Keratinocyte (primary cell): ENCODE results near the gene SDCCAG8. TPM values are rescaled to one million over a fixed set of nuclear protein-coding genes. Genes with fewer than 3 reads are reported as not detected.

Experiments used
- DNase-seq: peaks from one replicate; pipeline ENCODE4 v3.0.0-alpha.2; 2011; ENCODE audit warnings: low read depth, missing footprints, low spot score
- FAIRE-seq: peaks from 2 replicates; lab custom pipeline; 2011; peaks lifted over from hg19 to GRCh38; lab: Jason Lieb, UNC
- H2AFZ ChIP-seq: 2 replicates; pipeline ENCODE4 v1.6.0; 2012; ENCODE audit warnings: low read length, control low read depth, inconsistent platforms; ENCODE audit not compliant: control insufficient read depth
- H3K27ac ChIP-seq: 2 replicates; pipeline ENCODE4 v1.5.1; 2011; ENCODE audit warnings: low read length; ENCODE audit not compliant: control insufficient read depth, insufficient read depth
- H3K27me3 ChIP-seq: 3 replicates; pipeline ENCODE4 v1.6.0; 2011; ENCODE audit warnings: low read length; ENCODE audit not compliant: control insufficient read depth, insufficient read depth; ENCODE audit errors: extremely low read depth
- H3K36me3 ChIP-seq, 2 experiments: 2 replicates in 1 of 2; 3 replicates in 1 of 2; pipeline ENCODE4 v1.5.1; 2011; ENCODE audit warnings: low read length in 2 of 2, mild to moderate bottlenecking in 1 of 2; ENCODE audit not compliant: control insufficient read depth in 2 of 2, insufficient read depth in 2 of 2; ENCODE audit errors: extremely low read depth in 1 of 2
- H3K4me1 ChIP-seq: 3 replicates; pipeline ENCODE4 v1.5.1; 2011; ENCODE audit warnings: low read length; ENCODE audit not compliant: control insufficient read depth, insufficient read depth; ENCODE audit errors: extremely low read depth
- H3K4me2 ChIP-seq: 3 replicates; pipeline ENCODE4 v1.6.0; 2011; ENCODE audit warnings: low read depth, low read length; ENCODE audit not compliant: control insufficient read depth, insufficient read depth; ENCODE audit errors: extremely low read depth
- H3K4me3 ChIP-seq, 3 experiments: fragments of 200-600 bp in 1 of 3; sonication (generic) in 1 of 3; 2 replicates in 2 of 3; 3 replicates in 1 of 3; pipeline ENCODE4 v1.5.1; 2011 to 2016; ENCODE audit warnings: low read length in 3 of 3, mild to moderate bottlenecking in 3 of 3, control low read depth in 2 of 3, inconsistent platforms in 1 of 3, low read depth in 1 of 3, mixed read lengths in 1 of 3, mixed run types in 1 of 3, moderate library complexity in 1 of 3; ENCODE audit not compliant: control insufficient read depth in 2 of 3, insufficient read depth in 2 of 3; ENCODE audit errors: extremely low read depth in 1 of 3
- H3K79me2 ChIP-seq: 2 replicates; pipeline ENCODE4 v1.6.0; 2012; ENCODE audit warnings: low read length; ENCODE audit not compliant: control insufficient read depth, insufficient read depth
- H3K9ac ChIP-seq: 3 replicates; pipeline ENCODE4 v1.6.0; 2011; ENCODE audit warnings: low read length; ENCODE audit not compliant: control insufficient read depth, insufficient read depth; ENCODE audit errors: extremely low read depth
- H3K9me1 ChIP-seq: 3 replicates; pipeline ENCODE4 v1.6.0; 2011; ENCODE audit warnings: low read length; ENCODE audit not compliant: control insufficient read depth, insufficient read depth; ENCODE audit errors: extremely low read depth
- H3K9me3 ChIP-seq: 2 replicates; pipeline ENCODE4 v1.5.1; 2012; ENCODE audit warnings: low read depth, low read length; ENCODE audit not compliant: control insufficient read depth
- H4K20me1 ChIP-seq: 3 replicates; pipeline ENCODE4 v1.6.0; 2011; ENCODE audit warnings: low read length; ENCODE audit not compliant: control insufficient read depth, insufficient read depth; ENCODE audit errors: extremely low read depth
- EZH2 ChIP-seq: IDR thresholded peaks from one replicate; pipeline ENCODE4 v1.6.1; 2012; ENCODE audit warnings: inconsistent platforms, mild to moderate bottlenecking, low read length, moderate library complexity
- dilution Hi-C: fragments of 300-500 bp; cut with MboI; formaldehyde crosslinking; loops from one replicate; pipeline ENCODE4 v1.7.0; 2020; ENCODE audit warnings: low sequenced_read_pairs; ENCODE audit not compliant: extremely low pct_ligation_motif_present
- polyA plus RNA-seq, 5 experiments: library from polyadenylated mRNA; depleted of rRNA in 3 of 5; stranded (reverse) in 3 of 5; stranded (forward) in 1 of 5; unstranded in 1 of 5; fragments of >200 nt; gene quantifications; 1 replicate in 1 of 5; 2 replicates in 3 of 5; 3 replicates in 1 of 5; pipeline versions ENCODE4 v1.2.1 to v1.2.3, GENCODE V29; 2011 to 2012; ENCODE audit warnings: missing spikeins in 2 of 5, low read depth in 1 of 5, low replicate concordance in 1 of 5
- TF ChIP-seq, protein P1 (sequence below), 3 experiments: IDR thresholded peaks in 1 of 3; conservative IDR thresholded peaks in 1 of 3; optimal IDR thresholded peaks in 1 of 3; 2 replicates in 2 of 3; 3 replicates in 1 of 3; pipeline versions ENCODE3 to v1.5.1; 2011; ENCODE audit warnings: low read length in 3 of 3, mild to moderate bottlenecking in 3 of 3, moderate library complexity in 2 of 3, control low read depth in 1 of 3, inconsistent platforms in 1 of 3; ENCODE audit not compliant: insufficient read depth in 2 of 3; ENCODE audit errors: extremely low read depth in 1 of 3

The SDCCAG8 gene
- polyA plus RNA-seq, 1 donor (not counting 4 experiments of a cell fraction or from before 2014, with no cell fraction given) = 61.6 TPM

DNA sequence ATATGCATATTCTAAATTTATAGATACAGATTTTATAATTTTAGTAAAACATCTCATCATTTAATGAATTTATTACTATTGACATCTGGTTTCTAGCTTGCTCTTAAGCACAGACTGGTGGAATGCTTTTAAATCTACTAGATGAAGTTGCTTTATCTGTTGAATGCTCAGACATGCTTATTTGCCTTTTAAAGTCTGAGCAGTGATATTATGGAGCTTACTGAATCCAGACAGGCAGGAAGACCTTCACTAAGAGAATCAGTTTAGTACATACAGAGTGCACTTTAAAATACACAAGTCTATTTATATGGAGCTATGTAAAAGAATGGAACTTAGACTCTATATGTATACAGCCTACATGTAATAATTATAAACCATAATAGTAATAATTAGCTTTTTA is 16.6 kb downstream of the SDCCAG8 start:
- no peak for DNase-seq
- H3K4me2 ChIP-seq = no peak overlapping the region

DNA sequence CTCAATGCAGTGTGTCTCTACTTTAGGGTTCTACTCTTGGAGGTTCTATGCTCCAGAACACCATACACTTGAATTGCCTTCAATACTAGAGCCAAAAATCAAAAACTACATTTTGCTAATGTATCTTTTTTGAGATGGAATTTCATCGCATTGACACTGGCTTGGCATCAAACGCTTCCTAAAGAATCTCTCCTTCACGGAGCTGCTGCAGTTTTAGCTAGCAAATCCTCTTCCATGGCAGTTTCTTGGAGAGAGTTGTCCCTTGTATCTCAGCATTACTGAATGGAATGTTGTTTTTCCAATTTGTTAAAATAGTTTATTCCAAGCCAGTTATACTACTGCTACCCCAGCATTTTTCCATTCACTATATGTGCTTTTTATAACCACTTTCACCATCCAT is 17.7 kb downstream of the SDCCAG8 start:
- H3K9me1 ChIP-seq = no peaks in the 10 kb centered on the region
- dilution Hi-C loops = no loop called here

More for the DNA sequence above, 16.6 kb downstream of the SDCCAG8 start:
- Histone ChIP-seq H3K27me3 (no peaks in the 10 kb centered on the region), H3K27ac (no peak overlapping the region), H3K9me1 (no peaks in the 10 kb centered on the region), H3K9ac (no peak overlapping the region), H3K4me1 (peaks cover 22% of the 10 kb centered on the region), H3K36me3 (peaks cover 8 to 19% of the 10 kb centered on the region in 2 experiments), H4K20me1 (no peaks in the 10 kb centered on the region), H2AFZ (no peak overlapping the region), H3K4me3 (no peak overlapping the region), H3K9me3 (no peaks in the 10 kb centered on the region), H3K79me2 (peaks cover 14% of the 10 kb centered on the region)
- no peak for FAIRE-seq
- TF ChIP-seq, protein P1, sequence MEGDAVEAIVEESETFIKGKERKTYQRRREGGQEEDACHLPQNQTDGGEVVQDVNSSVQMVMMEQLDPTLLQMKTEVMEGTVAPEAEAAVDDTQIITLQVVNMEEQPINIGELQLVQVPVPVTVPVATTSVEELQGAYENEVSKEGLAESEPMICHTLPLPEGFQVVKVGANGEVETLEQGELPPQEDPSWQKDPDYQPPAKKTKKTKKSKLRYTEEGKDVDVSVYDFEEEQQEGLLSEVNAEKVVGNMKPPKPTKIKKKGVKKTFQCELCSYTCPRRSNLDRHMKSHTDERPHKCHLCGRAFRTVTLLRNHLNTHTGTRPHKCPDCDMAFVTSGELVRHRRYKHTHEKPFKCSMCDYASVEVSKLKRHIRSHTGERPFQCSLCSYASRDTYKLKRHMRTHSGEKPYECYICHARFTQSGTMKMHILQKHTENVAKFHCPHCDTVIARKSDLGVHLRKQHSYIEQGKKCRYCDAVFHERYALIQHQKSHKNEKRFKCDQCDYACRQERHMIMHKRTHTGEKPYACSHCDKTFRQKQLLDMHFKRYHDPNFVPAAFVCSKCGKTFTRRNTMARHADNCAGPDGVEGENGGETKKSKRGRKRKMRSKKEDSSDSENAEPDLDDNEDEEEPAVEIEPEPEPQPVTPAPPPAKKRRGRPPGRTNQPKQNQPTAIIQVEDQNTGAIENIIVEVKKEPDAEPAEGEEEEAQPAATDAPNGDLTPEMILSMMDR (optimal IDR thresholded peaks at IDR 0.05 in 1 of 3, IDR thresholded peaks at IDR 0.05 in 1 of 3, conservative IDR thresholded peaks at IDR 0.05 in 1 of 3; ENCODE audit: extremely low read depth in 1 of 3, insufficient read depth in 2 of 3, low read length in 3 of 3) = no peak
- TF ChIP-seq EZH2 = no peak
- dilution Hi-C loops = no loop called here

DNA sequence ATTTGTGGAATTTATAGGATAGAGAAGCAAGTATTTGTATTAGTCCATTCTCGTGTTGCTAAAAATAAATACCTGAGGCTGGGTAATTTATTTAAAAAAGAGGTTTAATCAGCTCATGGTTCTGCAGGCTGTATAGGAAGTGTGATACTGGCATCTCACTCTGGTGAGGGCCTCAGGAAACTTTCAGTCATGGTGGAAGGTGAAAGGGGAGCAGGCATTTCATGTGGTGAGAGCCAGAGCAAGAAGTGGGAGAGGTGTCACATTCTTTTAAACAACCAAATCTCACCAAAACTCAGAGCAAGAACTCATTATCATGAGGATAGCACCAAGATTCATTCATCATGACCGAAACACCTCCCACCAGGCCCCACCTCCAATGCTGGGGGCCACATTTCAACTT is 18.1 kb downstream of the SDCCAG8 start:
- H2AFZ ChIP-seq = no peak overlapping the region
- no peak overlapping the region for H3K4me3 ChIP-seq
- no peak overlapping the region for H3K9ac ChIP-seq
- H3K4me2 ChIP-seq = no peak overlapping the region
- peaks cover 12% of the 10 kb centered on the region for H3K79me2 ChIP-seq
- H3K27me3 ChIP-seq = no peaks in the 10 kb centered on the region
- FAIRE-seq = peak; percentile 36
- no peaks in the 10 kb centered on the region for H3K9me1 ChIP-seq
- H3K4me1 ChIP-seq = peaks cover 7% of the 10 kb centered on the region
- no peaks in the 10 kb centered on the region for H4K20me1 ChIP-seq
- no peak for DNase-seq
- TF ChIP-seq EZH2 = no peak
- TF ChIP-seq, protein P1 (optimal IDR thresholded peaks at IDR 0.05 in 1 of 3, IDR thresholded peaks at IDR 0.05 in 1 of 3, conservative IDR thresholded peaks at IDR 0.05 in 1 of 3; ENCODE audit: extremely low read depth in 1 of 3, insufficient read depth in 2 of 3, low read length in 3 of 3) = no peak
- dilution Hi-C loops = no loop called here
- no peak overlapping the region for H3K27ac ChIP-seq
- H3K36me3 ChIP-seq = peaks cover 8 to 19% of the 10 kb centered on the region in 2 experiments
- H3K9me3 ChIP-seq = no peaks in the 10 kb centered on the region

More for the DNA sequence above, 17.7 kb downstream of the SDCCAG8 start:
- H4K20me1 ChIP-seq = no peaks in the 10 kb centered on the region
- no peak for TF ChIP-seq EZH2
- no peak overlapping the region for H3K9ac ChIP-seq
- no peak overlapping the region for H3K4me2 ChIP-seq
- H3K79me2 ChIP-seq = peaks cover 14% of the 10 kb centered on the region
- DNase-seq (no peak), FAIRE-seq (peak; percentile 23)
- H2AFZ ChIP-seq = no peak overlapping the region
- no peak overlapping the region for H3K27ac ChIP-seq
- no peaks in the 10 kb centered on the region for H3K27me3 ChIP-seq
- H3K4me3 ChIP-seq = no peak overlapping the region
- no peaks in the 10 kb centered on the region for H3K9me3 ChIP-seq
- peaks cover 11% of the 10 kb centered on the region for H3K4me1 ChIP-seq
- H3K36me3 ChIP-seq = peaks cover 8 to 19% of the 10 kb centered on the region in 2 experiments
